Subcutaneous adipose tissue (tissue), 4 donors: ENCODE measurements around the gene CRHBP. TPM values are rescaled to one million over a fixed set of nuclear protein-coding genes. Genes with fewer than 3 reads are reported as not detected.

ENCODE experiments used
- CTCF ChIP-seq: fragments of 450-650 bp; IDR thresholded peaks from one replicate; pipeline ENCODE4 v1.5.1; 2016; ENCODE audit warnings: low read depth, mild to moderate bottlenecking, control low read depth, antibody characterized with exemption, moderate library complexity
- total RNA-seq, 4 donors: library from RNA; depleted of rRNA; stranded (reverse); fragments of >200 nt; gene quantifications; one replicate each; pipeline ENCODE4 v1.1.0, GENCODE V29; 2016

Gene CRHBP
- total RNA-seq, 4 donors from 2014 or later: 2.0 to 16.4 (median 3.9) TPM

GRCh38 chr5:76971511-76971910, 18.7 kb downstream of the CRHBP start:
- no peak for TF ChIP-seq CTCF

- no peak for TF ChIP-seq CTCF
These were observed 19.8 kb downstream of the CRHBP start for GRCh38 chr5:76972689-76973088.

GRCh38 chr5:76974785-76975184, 21.9 kb downstream of the CRHBP start:
- TF ChIP-seq CTCF: no peak

GRCh38 chr5:76978869-76979268, 26.0 kb downstream of the CRHBP start:
- no peak for TF ChIP-seq CTCF

GRCh38 chr5:76980518-76981144, 27.8 kb downstream of the CRHBP start:
- no peak for TF ChIP-seq CTCF

GRCh38 chr5:76982450-76982849, 29.6 kb downstream of the CRHBP start:
- TF ChIP-seq CTCF: no peak

- no peak for TF ChIP-seq CTCF
These were observed 30.6 kb downstream of the CRHBP start for GRCh38 chr5:76983468-76983867.
